OCI-M1 (cell line): ENCODE measurements around the gene FNBP1.
"Not testable (repeated sequence)": the region's sequence is repeated elsewhere in the genome, so short reads cannot be mapped to it uniquely, and the experiment has no call there.

ENCODE experiments used
- DNase-seq: peaks from one replicate; lab custom pipeline; 2025; lab: John Stamatoyannopoulos, UW

FNBP1 gene

DNA sequence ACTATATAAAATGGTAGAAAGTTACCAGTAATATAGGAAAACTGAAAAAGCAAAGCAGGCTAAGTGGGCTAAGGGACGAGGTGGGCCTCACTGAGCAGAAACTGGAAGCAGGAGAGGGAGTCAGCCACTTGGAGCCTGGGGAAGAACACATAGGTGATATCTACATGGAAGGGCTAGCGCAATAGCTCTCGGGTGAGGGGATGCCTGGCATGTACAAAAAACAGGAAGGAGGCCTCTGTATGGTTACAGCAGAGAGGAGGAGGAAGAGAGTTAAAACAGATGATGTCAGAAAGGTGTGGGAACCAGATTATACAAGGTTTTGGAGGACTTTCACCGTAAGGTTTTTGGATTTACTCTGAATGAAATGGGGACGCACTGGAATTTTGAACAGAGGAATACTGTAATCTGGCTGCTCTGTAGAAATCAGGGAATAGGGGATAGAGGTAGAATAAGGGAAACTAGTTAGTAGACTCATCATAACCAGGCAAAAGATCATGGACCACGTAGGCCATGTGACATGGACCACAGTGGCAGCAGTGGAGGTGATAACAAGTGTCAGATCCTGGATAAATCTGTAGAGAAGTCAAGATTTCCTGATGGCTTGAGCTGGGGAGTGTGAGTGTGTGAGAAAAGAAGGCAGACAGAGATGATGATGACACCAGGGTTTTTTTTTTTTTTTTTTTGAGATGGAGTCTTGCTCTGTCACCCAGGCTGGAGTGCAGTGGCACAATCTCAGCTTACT is 52.5 kb downstream of the FNBP1 start:
- peak; percentile 40 for DNase-seq

DNA sequence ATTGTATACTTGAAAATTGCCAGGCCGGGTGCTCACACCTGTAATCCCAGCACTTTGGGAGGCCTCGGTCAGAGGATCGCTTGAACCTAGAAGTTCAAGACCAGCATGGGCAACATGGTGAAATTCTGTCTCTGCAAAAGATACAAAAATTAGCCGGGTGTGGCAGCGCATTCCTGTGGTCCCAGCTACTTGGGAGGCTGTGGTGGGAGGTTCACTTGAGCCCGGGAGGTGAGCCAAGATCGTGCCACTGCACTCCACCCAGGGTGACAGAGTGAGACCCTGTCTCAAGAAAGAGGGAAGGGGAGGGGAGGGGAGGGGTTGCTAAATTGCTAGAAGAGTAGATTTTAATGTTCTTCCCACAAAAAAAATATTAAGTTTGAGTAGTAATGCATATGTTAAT is 53.2 kb downstream of the FNBP1 start:
- no peak for DNase-seq

GRCh38 chr9:129989362-129989708 is 53.7 kb downstream of the FNBP1 start:
- no peak for DNase-seq

- no peak for DNase-seq
Measured at GRCh38 chr9:129988607-129989361, 54.2 kb downstream of the FNBP1 start.

- no peak for DNase-seq
Measured at GRCh38 chr9:129987941-129988340, 55.0 kb downstream of the FNBP1 start.

DNA sequence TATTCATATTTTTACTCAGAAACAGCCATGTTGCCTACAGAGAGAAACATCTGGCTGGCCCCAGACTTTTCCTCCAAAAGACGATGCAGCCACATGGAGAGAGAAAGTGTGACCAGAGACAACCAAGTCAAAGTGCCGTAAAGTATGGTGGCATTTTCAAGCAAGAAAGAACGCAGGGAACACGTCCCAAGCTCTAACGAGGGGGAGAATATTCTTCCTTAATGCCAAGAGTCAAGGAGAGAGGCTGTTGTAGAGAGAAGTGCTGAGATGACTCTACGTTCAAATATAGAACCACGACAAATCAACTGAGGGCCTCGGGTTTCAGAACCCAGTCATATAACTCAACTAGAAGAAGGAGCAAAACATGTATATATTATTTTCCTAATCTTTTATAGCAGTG is 55.9 kb downstream of the FNBP1 start:
- no peak for DNase-seq

DNA sequence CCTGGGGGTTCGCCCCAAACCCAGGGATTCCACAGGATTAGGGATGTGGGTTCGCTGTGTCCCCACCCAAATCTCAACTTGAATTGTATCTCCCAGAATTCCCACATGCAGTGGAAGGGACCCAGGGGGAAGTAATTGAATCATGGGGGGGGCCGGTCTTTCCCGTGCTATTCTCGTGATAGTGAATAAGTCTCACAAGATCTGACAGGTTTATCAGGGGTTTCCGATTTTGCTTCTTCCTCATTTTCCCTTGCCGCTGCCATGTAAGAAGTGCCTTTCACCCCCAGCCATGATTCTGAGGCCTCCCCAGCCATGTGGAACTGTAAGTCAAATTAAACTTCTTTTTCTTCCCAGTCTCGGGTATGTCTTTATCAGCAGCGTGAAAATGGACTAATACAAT is 58.4 kb downstream of the FNBP1 start:
- not testable (repeated sequence) for DNase-seq

- no peak for DNase-seq
Measured at GRCh38 chr9:129983891-129984290, 59.1 kb downstream of the FNBP1 start.

GRCh38 chr9:129981180-129981907 is 61.6 kb downstream of the FNBP1 start:
- no peak for DNase-seq

DNA sequence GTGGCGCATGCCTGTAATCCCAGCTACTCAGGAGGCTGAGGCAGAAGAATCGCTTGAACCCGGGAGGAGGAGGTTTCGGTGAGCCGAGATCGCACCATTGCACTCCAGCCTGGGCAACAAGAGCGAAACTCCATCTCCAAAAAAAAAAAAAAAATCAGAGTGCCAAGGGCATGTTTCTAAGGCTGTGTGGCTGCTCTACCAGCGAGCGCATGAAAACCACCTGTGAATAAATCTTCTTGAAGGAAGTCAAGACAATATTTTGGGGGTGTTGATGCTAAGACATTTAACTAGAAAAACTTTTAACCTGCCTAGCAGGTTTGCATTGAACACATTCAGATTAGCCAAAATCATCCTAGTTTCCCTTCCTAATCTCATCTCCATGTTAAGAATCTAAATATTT is 62.8 kb downstream of the FNBP1 start:
- DNase-seq, result not testable (repeated sequence)

DNA sequence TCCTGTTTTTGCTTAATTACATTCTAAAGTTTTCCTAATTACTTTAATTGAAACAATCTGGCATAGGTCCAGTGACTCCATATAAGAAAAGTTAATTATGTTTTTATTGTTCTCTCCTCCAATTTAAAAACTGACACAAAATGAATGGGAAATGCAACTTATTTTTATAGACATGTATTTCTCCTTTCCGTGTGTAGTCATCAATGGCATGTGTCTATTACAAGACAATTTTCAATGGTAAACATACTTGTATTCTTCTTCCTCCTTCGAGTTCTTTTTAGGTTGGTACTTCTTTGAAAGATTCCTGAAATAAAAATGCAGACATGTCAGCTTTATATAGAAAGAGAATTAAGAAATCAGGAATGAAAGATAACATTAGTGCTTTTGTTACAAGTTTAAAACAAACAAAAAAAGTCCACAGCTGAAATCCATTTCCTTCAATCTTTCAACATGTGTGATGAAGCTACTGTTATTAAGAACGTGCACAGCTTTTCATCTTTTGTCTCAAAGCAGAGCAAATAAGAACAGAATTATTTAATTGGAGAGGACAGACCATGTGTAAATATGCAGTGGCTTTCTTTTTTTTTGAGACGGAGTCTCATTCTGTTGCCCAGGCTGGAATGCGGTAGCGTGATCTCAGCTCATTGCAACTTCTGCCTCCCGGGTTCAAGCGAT is 63.8 kb downstream of the FNBP1 start:
- no peak for DNase-seq

DNA sequence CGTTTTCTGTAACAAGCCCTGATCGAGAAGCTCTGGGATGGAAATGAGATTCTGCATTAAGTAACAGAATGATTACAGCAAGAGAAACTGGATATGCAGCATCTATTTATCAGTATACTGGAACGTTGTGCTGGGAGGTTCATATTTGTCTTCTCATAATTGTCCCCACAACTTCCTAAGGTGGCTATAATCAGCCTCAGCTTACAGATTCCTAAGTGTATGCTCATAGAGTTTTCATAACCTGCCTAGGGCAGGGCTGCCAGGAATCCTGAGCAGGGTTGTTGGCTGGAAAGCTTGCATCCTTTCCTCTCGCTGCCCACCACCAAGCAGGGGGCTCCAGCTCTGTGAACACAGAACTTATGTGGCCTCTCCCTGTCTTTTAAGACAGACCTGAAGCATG is 70.2 kb downstream of the FNBP1 start:
- DNase-seq, result no peak

DNA sequence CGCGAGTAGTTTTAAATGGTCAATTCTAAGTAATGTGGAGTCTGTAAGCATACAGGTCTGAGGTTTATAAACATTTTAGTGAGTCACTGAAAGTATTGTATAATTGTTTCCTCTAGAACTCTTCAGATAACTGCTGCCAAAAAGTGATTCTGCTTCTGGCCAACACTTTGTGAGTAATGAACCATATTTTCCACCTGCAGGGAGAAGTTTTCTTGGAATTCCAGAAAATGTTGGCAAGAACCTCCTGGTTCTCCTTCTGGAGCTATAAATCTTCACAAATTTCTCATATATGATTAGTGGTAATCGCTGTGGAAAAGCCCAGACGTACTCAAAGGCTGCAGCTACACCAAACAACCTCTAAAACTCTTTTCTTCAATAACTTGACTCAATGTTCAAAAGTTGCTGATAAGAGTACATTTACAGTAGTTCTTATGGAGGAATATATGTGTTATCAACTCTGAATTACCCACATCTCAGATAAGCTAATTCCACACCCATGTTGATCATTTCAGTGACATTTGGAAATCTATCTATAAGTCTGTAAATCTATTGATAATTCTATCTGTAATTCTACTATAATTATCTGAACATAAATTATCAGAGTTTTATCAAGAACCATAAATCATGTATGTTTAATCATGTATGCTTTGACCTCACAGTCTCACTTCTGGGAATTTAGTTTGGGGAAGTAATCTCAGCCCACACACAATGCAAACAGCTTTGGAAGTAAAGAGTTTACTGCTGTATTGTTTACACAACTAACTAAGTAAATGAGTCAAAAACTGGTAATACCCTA is 74.1 kb downstream of the FNBP1 start:
- DNase-seq, result peak; percentile 63

GRCh38 chr9:129964901-129965734 is 77.9 kb downstream of the FNBP1 start:
- no peak for DNase-seq

GRCh38 chr9:129962889-129963703 is 79.9 kb downstream of the FNBP1 start:
- peak; percentile 80 for DNase-seq

DNA sequence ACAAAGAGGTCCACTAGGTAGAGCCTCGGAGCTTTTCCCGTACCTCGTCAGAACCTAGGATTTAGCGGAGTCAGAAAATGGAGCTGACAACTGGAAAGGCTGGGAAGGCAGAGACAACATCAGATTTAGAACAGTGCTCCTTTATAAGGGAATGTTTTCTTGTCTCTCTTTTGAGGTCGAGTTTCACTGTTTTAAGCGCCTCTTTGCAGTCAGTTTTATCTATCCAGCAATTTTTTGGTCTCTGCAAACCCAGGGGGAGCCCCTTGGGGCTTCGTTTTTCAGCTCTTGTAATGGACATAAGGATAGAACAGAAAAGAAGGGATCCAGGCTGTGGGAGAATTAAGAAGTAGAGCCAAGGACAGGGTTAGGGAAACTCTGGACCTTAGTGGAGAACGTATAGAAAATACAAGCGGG is 80.5 kb downstream of the FNBP1 start:
- DNase-seq, result peak; percentile 46

DNA sequence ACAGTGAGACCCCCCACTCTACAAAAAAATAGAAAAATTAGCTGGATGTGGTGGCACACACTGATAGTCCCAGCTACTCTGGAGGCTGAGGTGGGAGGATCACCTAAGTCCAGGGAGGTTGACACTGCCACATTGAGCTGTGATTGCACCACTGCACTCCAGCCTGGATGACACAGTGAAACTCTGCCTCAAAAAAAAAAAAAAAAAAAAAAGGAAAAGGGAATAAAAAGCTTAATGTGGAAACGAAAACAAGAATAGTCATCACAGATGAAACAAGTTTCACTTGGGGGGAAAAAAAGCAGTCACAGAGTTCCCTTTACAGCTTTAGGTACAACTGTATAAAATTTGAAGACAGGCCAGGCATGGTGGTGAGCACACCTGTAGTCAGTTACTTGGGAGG is 84.2 kb downstream of the FNBP1 start:
- DNase-seq, result no peak

DNA sequence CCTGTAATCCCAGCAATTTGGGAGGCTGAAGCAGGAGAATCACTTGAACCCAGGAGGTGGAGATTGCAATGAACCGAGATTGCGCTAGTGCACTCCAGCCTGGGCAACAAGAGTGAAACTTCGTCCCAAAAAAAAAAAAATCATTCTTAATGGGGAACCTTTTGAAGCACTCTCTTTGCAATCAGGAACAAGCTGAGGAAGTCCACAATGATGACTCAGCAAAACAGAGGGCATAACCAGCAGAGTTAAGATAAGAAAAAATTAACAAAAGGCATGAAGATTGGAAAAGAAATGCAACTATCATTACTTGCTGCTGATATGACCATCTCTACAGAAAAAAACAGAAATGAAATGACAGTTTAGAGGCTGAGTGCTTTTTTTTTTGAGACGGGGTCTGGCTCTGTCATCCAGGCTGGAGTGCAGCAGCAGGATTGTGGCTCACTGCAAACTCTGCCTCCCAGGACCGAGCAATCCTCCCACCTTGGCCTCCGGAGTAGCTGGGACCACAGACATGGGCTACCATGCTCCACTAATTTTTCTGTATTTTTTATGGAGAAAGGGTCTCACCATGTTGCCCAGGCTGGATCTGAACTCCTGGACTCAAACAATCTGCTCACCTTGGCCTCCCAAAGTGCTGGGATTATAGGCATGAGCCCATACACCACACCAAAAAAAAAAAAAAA is 88.0 kb downstream of the FNBP1 start:
- DNase-seq, result peak; percentile 93

DNA sequence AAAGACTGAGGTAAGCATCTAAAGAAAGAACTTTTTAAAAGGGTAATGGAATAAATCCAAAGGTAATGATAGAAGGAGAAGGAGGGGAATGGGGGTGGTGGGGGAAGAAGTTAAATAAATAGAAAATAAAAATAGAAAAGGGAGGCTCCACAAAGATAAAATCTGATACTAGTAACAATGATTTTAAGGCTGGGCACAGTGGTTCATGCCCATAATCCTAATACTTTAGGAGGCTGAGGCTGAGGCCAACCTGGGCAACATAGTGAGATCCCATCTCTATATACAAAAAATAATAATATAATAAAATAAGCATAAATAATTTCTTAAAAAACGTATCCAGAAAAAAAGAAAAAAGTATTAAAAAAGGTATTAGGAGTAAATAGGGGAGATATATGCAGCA is 89.3 kb downstream of the FNBP1 start:
- DNase-seq, result no peak
